H9 (cell line): ENCODE measurements around the gene TRIM68. TPM values are rescaled to one million over a fixed set of nuclear protein-coding genes. Genes with fewer than 3 reads are reported as not detected.

ENCODE experiments used
- DNase-seq: peaks from one replicate; pipeline ENCODE4 v3.0.0-alpha.2; 2017
- H2AFZ ChIP-seq: one replicate; pipeline ENCODE4 v1.6.1; 2013; ENCODE audit warnings: mild to moderate bottlenecking, low read length, control low read depth, moderate library complexity
- H2AK5ac ChIP-seq: 2 replicates; pipeline ENCODE4 v1.6.1; 2013; ENCODE audit warnings: low read length, control low read depth, mixed read lengths; ENCODE audit not compliant: insufficient read length
- H2BK120ac ChIP-seq: one replicate; pipeline ENCODE4 v1.6.1; 2013; ENCODE audit warnings: low read depth, mild to moderate bottlenecking, low read length, control low read depth, inconsistent platforms; ENCODE audit not compliant: poor library complexity, severe bottlenecking
- H2BK12ac ChIP-seq: 2 replicates; pipeline ENCODE4 v1.6.1; 2013; ENCODE audit warnings: low read length, control low read depth, mixed read lengths, low read depth; ENCODE audit not compliant: insufficient read length
- H2BK15ac ChIP-seq: 2 replicates; pipeline ENCODE4 v1.6.1; 2013; ENCODE audit warnings: low read depth, low read length, control low read depth
- H2BK20ac ChIP-seq: one replicate; pipeline ENCODE4 v1.6.1; 2013; ENCODE audit warnings: low read depth, mild to moderate bottlenecking, low read length, control low read depth, inconsistent platforms; ENCODE audit not compliant: poor library complexity, severe bottlenecking
- H2BK5ac ChIP-seq: 2 replicates; pipeline ENCODE4 v1.6.1; 2013; ENCODE audit warnings: low read length, control low read depth, mixed read lengths; ENCODE audit not compliant: insufficient read length
- H3K14ac ChIP-seq: 2 replicates; pipeline ENCODE4 v1.6.1; 2013; ENCODE audit warnings: low read length, control low read depth; ENCODE audit not compliant: insufficient read depth
- H3K18ac ChIP-seq: 2 replicates; pipeline ENCODE4 v1.6.1; 2013; ENCODE audit warnings: low read depth, mild to moderate bottlenecking, mixed read lengths, low read length, control low read depth; ENCODE audit not compliant: insufficient read length
- H3K23ac ChIP-seq: 2 replicates; pipeline ENCODE4 v1.6.1; 2013; ENCODE audit warnings: low read length, control low read depth, mixed read lengths, low read depth; ENCODE audit not compliant: insufficient read length
- H3K23me2 ChIP-seq: 2 replicates; pipeline ENCODE4 v1.6.1; 2013; ENCODE audit warnings: low read depth, mild to moderate bottlenecking, mixed read lengths, low read length, control low read depth; ENCODE audit not compliant: insufficient read length, poor library complexity, severe bottlenecking
- H3K27ac ChIP-seq: 2 replicates; pipeline ENCODE4 v1.5.1; 2013; ENCODE audit warnings: low read length, control low read depth, mixed read lengths, low read depth; ENCODE audit not compliant: insufficient read length
- H3K27me3 ChIP-seq: 2 replicates; pipeline ENCODE4 v1.6.1; 2013; ENCODE audit warnings: low read length, control low read depth, inconsistent platforms; ENCODE audit not compliant: insufficient read depth
- H3K4ac ChIP-seq: 2 replicates; pipeline ENCODE4 v1.6.1; 2013; ENCODE audit warnings: low read depth, mild to moderate bottlenecking, control low read depth, inconsistent platforms, low read length, moderate library complexity
- H3K4me1 ChIP-seq: 2 replicates; pipeline ENCODE4 v1.6.1; 2013; ENCODE audit warnings: low read length, control low read depth, inconsistent platforms; ENCODE audit not compliant: insufficient read depth
- H3K4me2 ChIP-seq: 2 replicates; pipeline ENCODE4 v1.6.1; 2013; ENCODE audit warnings: low read length, control low read depth, mixed read lengths; ENCODE audit not compliant: insufficient read length, insufficient read depth
- H3K56ac ChIP-seq: 2 replicates; pipeline ENCODE4 v1.6.1; 2013; ENCODE audit warnings: low read depth, mild to moderate bottlenecking, mixed read lengths, low read length, control low read depth; ENCODE audit not compliant: insufficient read length
- H3K79me1 ChIP-seq: 2 replicates; pipeline ENCODE4 v1.6.1; 2013; ENCODE audit warnings: low read depth, mild to moderate bottlenecking, moderate library complexity, low read length, control low read depth, inconsistent platforms; ENCODE audit not compliant: insufficient read depth, poor library complexity, severe bottlenecking
- H3K79me2 ChIP-seq: 2 replicates; pipeline ENCODE4 v1.6.1; 2013; ENCODE audit warnings: low read length, control low read depth, inconsistent platforms; ENCODE audit not compliant: insufficient read depth
- H3K9ac ChIP-seq: 2 replicates; pipeline ENCODE4 v1.6.1; 2013; ENCODE audit warnings: low read length, control low read depth, mixed read lengths; ENCODE audit not compliant: insufficient read length; ENCODE audit errors: extremely low read depth
- H3K9me3 ChIP-seq: one replicate; pipeline ENCODE4 v1.6.1; 2013; ENCODE audit warnings: low read depth, low read length, inconsistent platforms; ENCODE audit not compliant: control insufficient read depth
- H3T11ph ChIP-seq: one replicate; pipeline ENCODE4 v1.6.1; 2013; ENCODE audit warnings: mild to moderate bottlenecking, low read length, control low read depth, inconsistent platforms
- H4K20me1 ChIP-seq: one replicate; pipeline ENCODE4 v1.6.1; 2013; ENCODE audit not compliant: control insufficient read depth, insufficient read length, insufficient read depth
- H4K5ac ChIP-seq: 2 replicates; pipeline ENCODE4 v1.6.1; 2013; ENCODE audit warnings: low read depth, mild to moderate bottlenecking, mixed read lengths, low read length, control low read depth; ENCODE audit not compliant: insufficient read length
- H4K8ac ChIP-seq: replicated peaks from 2 replicates; pipeline ENCODE4 v1.6.1; 2013; ENCODE audit warnings: low read length, control low read depth, mixed read lengths, low read depth; ENCODE audit not compliant: insufficient read length
- H4K91ac ChIP-seq: 2 replicates; pipeline ENCODE4 v1.6.1; 2013; ENCODE audit warnings: low read depth, mild to moderate bottlenecking, moderate library complexity, mixed read lengths, low read length, control low read depth; ENCODE audit not compliant: insufficient read length
- H3K27ac Mint-ChIP-seq, 3 experiments: 2 replicates in 2 of 3; 3 replicates in 1 of 3; pipeline ENCODE4 v1.8.0; 2020 to 2021; ENCODE audit warnings: mixed read lengths in 3 of 3, mild to moderate bottlenecking in 1 of 3, moderate library complexity in 1 of 3
- H3K27me3 Mint-ChIP-seq: 2 replicates; pipeline ENCODE4 v1.8.0; 2021; ENCODE audit warnings: low read depth, mild to moderate bottlenecking, moderate library complexity, mixed read lengths
- H3K36me3 Mint-ChIP-seq, 3 experiments: 2 replicates in 2 of 3; 3 replicates in 1 of 3; pipeline ENCODE4 v1.8.0; 2020 to 2021; ENCODE audit warnings: low read depth in 3 of 3, mixed read lengths in 3 of 3; ENCODE audit not compliant: insufficient read depth in 1 of 3
- H3K4me1 Mint-ChIP-seq, 2 experiments: 2 replicates each; pipeline ENCODE4 v1.8.0; 2020; ENCODE audit warnings: mixed read lengths in 2 of 2
- H3K4me3 Mint-ChIP-seq, 2 experiments: 2 replicates in 1 of 2; 3 replicates in 1 of 2; pipeline ENCODE4 v1.8.0; 2020 to 2021; ENCODE audit warnings: mild to moderate bottlenecking in 2 of 2, mixed read lengths in 2 of 2, moderate library complexity in 1 of 2
- H3K9me3 Mint-ChIP-seq, 2 experiments: 2 replicates in 1 of 2; 3 replicates in 1 of 2; pipeline ENCODE4 v1.8.0; 2020; ENCODE audit warnings: mild to moderate bottlenecking in 2 of 2, mixed read lengths in 2 of 2, moderate library complexity in 1 of 2
- WGBS: extraction: QIAGEN DNeasy Blood & Tissue Kit; methylation state at CpG from one replicate; pipeline ENCODE4 v1.1.7; 2013; ENCODE audit warnings: missing lambda C conversion rate, low lambda C conversion rate, mixed read lengths; ENCODE audit not compliant: insufficient read length; ENCODE audit errors: extremely low coverage; 5-methylcytosine and 5-hydroxymethylcytosine counted together
- total RNA-seq: library from RNA; stranded (reverse); gene quantifications from 2 replicates; pipeline ENCODE4 v1.2.1, GENCODE V29; 2021
- TF ChIP-seq, protein P1 (sequence below): fragments of 200-600 bp; sonication (generic); conservative IDR thresholded peaks from 3 replicates; pipeline ENCODE4 v1.8.0; 2021; ENCODE audit warnings: antibody characterized with exemption, mild to moderate bottlenecking

The TRIM68 gene
- total RNA-seq, 1 experiment from 2014 or later: 9.9 TPM

DNA sequence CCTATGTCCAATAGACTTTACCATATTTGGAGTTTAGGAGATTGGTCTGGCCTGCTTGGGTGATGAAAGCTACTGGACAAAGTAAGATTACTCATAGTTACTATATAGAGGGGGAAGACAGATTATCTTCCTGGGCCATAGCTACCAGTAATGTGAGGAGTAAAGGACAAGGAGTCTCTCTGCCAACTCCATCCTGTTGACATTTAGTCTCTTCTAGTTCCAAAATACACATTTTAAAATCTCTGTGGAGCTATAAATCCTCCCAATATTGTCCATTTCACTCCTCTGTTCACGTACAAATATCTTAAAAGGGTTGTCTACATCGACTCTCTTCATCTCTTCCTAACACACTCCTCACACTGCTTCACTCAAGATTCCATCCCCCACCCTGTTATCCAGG is 28.1 kb upstream of the TRIM68 start:
- Histone ChIP-seq H4K8ac (no peak overlapping the region), H3K23me2 (no peaks in the 10 kb centered on the region), H3K4me2 (no peak overlapping the region), H3K56ac (no peak overlapping the region), H4K20me1 (no peaks in the 10 kb centered on the region), H3K79me1 (no peaks in the 10 kb centered on the region), H2BK15ac (no peak overlapping the region), H3K4me1 (no peaks in the 10 kb centered on the region), H2BK120ac (no peak overlapping the region), H3K9me3 (no peaks in the 10 kb centered on the region), H2AK5ac (no peak overlapping the region), H3K9ac (no peak overlapping the region), H3K79me2 (no peaks in the 10 kb centered on the region), H2BK20ac (no peak overlapping the region), H2AFZ (no peak overlapping the region), H3K27ac (no peak overlapping the region), H4K91ac (no peak overlapping the region), H3K18ac (no peak overlapping the region), H2BK12ac (no peak overlapping the region), H3K23ac (no peak overlapping the region), H3K27me3 (no peaks in the 10 kb centered on the region), H3K14ac (no peak overlapping the region), H3K4ac (no peak overlapping the region), H4K5ac (no peak overlapping the region), H3T11ph (no peak overlapping the region), H2BK5ac (no peak overlapping the region)
- no peaks in the 10 kb centered on the region for H3K36me3 Mint-ChIP-seq
- TF ChIP-seq, protein P1, sequence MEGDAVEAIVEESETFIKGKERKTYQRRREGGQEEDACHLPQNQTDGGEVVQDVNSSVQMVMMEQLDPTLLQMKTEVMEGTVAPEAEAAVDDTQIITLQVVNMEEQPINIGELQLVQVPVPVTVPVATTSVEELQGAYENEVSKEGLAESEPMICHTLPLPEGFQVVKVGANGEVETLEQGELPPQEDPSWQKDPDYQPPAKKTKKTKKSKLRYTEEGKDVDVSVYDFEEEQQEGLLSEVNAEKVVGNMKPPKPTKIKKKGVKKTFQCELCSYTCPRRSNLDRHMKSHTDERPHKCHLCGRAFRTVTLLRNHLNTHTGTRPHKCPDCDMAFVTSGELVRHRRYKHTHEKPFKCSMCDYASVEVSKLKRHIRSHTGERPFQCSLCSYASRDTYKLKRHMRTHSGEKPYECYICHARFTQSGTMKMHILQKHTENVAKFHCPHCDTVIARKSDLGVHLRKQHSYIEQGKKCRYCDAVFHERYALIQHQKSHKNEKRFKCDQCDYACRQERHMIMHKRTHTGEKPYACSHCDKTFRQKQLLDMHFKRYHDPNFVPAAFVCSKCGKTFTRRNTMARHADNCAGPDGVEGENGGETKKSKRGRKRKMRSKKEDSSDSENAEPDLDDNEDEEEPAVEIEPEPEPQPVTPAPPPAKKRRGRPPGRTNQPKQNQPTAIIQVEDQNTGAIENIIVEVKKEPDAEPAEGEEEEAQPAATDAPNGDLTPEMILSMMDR: no peak
- H3K27me3 Mint-ChIP-seq: no peaks in the 10 kb centered on the region
- H3K9me3 Mint-ChIP-seq: peaks cover 0 to 5% of the 10 kb centered on the region in 2 experiments; a peak in 2 of 5 replicates
- H3K4me3 Mint-ChIP-seq: no peak overlapping the region
- H3K4me1 Mint-ChIP-seq: peaks cover 0 to under 1% of the 10 kb centered on the region in 2 experiments; a peak in 2 of 4 replicates
- WGBS: no CpG with 5 or more reads among the region's 2 CpGs
- no peak overlapping the region for H3K27ac Mint-ChIP-seq
- DNase-seq: no peak
